ENCODE measurements around the gene GNAL.
A peak's percentile ranks its signal among the peaks of the same experiment; 100 is the strongest.
"Not testable (repeated sequence)": the region's sequence is repeated elsewhere in the genome, so short reads cannot be mapped to it uniquely, and the experiment has no call there.

GNAL gene

DNA sequence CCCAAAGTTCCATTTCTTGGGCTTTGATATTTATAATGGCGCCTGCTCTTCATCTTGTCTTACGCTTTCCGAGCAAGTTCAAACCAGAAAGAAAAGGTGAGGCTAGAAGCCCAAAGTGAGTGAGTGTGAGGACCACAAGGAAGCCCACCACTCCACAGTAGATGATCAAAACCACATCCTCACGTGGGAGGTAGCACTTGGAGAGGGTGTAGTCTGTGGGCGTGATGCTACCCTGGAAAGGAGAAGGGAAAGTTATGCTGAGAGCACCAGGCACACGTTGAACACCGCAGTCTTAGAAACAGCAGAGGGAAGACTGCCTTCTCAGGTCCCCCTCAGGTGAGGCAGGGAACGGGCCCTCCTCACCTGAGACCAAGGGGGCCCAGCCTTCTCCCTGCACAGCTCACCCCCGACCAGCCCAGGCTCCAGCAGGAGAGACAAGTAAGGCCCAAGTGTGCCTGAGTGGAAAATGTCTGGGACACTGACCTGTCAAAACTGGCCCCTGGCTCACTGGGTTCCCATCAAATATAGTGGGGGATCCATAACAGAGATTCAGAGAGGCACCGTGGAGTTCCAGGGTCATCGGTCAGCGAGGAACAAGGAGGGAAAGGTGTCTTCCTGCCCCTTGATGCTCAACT, 195.4 kb downstream of the GNAL start:
- DNase-seq, result no peak

DNA sequence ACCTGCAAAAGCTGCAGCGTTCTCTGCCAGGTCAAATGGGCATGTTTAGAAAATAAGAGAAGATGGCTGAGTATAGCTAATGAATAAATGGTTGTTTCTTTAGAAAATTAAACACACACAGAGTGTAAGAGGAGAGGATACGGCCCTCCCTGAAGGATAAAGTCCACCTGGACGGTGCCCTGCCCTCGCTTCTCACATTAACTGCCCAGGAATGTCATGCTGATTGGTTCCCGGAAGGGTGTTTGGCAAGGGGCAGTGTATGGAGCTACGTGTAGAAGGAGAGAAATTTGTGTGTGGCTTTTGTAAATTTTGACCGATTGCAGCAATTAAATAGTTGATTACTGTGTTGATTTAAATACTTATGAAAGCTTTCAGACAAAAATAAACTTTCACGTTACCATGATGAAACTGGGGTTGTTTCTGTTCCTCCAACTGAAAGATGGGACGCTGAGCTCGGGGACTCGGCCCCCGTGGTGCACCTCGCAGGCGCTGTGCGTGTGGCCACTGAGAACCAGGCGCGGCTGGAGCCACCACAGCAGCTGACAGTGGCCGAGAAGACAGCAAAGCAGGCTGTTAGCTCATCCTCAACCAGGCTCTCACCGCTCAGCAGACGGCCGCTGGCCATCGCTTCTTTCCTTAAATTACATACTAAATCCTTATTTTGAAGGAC, 196.3 kb downstream of the GNAL start:
- DNase-seq, result no peak

- DNase-seq, result no peak
These were observed 197.6 kb downstream of the GNAL start for GRCh38 chr18:11886577-11887110.

- DNase-seq, result no peak
These were observed 198.5 kb downstream of the GNAL start for GRCh38 chr18:11887328-11888128.

DNA sequence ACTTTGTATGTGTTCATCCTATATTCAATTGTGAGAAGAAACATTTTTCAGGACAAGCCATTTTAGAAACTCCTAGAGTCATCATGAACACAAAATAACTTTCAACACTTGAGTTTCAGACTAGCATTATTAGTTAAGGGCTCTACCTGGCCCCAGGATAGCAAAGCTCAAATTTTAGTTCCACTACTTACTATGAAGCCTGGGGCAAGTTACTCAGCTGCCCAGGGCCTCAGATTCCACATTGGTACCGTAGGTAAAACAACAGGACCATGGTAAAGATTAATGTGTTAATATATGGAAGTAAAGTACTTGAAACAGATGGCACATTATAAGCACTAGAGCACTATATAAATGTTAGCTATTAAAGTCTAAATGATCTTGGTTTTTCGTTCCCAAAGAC, 199.7 kb downstream of the GNAL start:
- no peak for DNase-seq

GRCh38 chr18:11889284-11889683, 200.2 kb downstream of the GNAL start:
- no peak for DNase-seq

DNA sequence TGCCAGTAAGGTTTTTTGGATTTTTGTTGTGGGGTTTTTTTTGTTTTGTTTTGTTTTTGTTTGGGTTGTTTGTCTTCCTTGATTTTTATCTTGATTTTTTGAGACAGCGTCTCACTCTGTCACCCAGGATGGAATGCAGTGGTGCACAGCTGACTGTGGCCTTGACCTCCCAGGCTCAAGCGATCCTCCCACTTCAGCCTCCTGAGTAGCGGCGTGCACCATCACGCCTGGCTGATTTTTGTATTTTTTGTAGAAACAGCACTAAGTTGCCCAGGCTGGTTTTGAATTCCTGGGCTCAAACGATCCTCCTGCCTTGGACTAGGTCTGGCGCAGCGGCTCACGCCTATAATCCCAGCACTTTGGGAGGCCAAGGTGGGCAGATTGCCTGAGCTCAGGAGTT, 202.7 kb downstream of the GNAL start:
- no peak for DNase-seq

GRCh38 chr18:11892438-11892837, 203.4 kb downstream of the GNAL start:
- not testable (repeated sequence) for DNase-seq

DNA sequence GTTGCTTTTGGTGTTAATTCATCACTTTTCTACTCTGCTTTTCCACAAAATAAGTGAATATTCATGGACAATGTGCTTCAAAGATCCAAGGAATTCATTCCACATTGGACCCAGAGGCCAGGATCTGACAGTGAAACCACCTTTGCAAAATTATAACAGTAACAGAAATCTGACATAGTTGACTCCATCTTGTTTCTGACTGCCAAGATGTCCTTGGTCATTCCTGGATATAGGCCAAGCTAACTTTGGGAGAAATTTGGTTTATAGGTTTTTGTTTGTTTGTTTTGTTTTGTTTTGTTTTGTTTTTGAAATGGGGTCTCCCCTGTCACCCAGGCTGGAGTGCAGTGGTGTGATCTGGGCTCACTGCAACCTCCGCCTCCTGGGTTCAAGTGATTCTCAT, 208.7 kb downstream of the GNAL start:
- DNase-seq, result no peak

DNA sequence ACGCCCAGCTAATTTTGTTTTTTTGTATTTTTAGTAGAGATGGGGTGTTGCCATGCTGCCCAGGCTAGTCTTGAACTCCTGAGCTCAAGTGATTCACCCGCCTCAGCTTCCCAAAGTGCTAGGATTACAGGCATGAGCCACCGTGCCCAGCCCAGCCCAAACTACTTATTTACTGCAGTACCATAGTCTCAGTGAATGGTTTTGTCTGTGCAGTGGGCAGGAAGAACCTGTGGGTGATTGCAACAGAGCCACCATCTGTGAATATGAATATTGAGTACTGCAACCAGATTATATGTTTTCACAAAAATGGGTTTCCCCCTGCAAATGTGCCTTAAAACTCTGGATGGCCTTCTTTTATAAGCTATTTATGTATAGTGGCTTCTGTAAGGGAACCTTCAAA, 210.0 kb downstream of the GNAL start:
- DNase-seq, result no peak

GRCh38 chr18:11901826-11902438, 212.9 kb downstream of the GNAL start:
- DNase-seq, result no peak

DNA sequence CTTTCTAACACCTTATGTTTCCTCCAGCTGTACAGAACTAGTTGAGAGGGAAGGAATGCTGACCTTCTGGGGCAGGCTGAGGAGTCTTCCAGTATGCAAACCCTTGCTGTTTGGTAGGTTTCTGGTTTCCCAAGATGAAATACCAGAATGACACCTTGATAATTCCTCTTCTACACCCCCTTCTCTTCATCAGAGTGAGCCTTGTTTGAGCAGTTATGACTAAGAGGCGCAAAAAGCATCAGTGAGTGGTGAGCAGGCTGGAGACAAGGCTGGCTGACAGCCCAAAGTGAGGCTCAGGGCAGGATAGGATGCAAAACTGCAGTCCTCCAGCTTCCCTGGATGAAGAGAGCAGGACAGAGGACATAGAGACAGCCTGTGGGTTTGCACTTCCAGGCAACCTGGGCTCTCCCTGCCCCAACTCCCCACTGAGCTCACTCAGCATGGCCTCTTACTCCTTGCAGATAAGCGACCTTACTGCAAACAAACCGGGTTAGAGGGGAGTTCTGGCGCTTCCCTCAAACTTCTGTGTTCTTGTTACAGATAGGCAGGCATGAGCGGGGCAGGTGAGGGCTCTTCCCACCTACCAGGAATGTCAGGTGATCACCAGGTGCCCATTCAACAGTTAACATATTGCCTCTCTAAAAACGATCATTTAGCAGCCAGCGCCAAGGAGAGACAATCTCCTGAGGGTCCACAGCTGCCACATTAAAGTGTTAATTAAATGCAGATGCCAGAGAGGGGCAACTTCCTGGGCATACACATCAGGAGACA, 213.6 kb downstream of the GNAL start:
- DNase-seq, result peak; percentile 23

- no peak for DNase-seq
These were observed 216.5 kb downstream of the GNAL start for GRCh38 chr18:11905613-11906012.

DNA sequence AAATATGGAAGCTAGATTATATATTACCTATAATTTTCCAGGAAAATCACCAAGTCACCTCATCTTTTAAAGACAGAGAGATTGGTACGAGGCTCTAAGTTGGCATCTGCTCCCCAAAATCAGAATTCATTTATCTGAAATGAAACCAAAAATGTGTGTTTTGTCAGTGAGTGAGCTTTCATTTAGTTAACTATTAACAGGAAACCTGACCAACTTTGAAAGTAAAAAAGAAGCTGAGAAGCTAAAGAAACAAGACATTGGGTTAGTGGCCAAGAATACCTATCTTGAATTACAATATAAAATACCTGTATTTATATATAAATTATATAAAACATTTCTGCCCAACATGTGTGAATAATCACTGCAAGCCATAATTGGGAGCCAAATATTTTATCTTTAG, 217.1 kb downstream of the GNAL start:
- DNase-seq, result no peak

GRCh38 chr18:11906926-11907874, 218.1 kb downstream of the GNAL start:
- DNase-seq, result no peak

DNA sequence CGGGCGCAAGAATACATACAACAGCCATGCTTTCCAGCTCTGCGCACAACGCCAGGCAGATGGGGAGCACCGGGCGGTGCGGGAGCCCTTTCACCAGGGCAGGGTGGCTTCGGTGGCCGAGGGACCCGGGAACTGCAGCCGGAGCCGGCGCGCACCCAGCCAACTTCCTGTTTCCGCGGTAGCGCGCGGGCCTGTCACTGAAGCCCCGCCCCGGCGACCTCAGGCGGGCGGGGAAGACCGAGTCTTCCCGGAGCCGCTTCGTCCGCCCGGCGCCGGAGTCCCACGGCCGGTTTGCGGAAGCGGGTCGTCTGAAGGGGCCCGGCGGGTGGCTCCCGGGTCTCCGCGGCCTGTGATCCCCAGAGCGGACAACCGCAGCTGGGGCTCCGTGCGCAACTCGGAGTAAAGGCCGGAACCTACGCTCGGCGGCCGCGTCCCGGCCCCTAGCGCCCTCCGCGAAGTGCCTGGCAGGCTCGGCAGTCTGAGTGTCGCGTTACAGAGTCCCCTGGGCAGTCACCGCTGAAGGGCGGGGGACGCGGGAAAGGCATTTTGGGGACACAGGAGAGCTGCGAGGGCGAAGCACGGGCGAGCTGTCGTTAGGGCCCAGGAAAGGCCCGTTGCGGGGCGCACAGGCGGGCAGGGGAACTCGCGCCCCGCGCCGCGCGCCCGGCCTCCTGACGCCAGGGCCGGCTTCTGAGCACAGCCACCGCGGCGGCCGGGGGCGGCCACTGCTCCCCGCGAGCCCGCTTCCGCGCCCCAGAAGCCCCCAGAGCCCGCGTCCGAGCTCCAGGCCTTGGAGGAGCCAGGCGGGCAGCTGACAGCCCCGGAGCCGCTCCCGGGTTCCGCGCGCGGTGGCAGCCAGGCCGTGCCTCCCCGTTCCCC, 219.4 kb downstream of the GNAL start, which contains the start of gene MPPE1:
Gene MPPE1 (minus strand): TSS at position 136 of the 879 bp plus-strand sequence. CDS start 11,053 bp downstream, outside the sequence.
- DNase-seq, result peak; percentile 88

- DNase-seq, result peak; percentile 4
These were observed 220.0 kb downstream of the GNAL start for GRCh38 chr18:11909061-11909455.

- peak; percentile 46 for DNase-seq
These were observed 220.5 kb downstream of the GNAL start for GRCh38 chr18:11909591-11910026.

DNA sequence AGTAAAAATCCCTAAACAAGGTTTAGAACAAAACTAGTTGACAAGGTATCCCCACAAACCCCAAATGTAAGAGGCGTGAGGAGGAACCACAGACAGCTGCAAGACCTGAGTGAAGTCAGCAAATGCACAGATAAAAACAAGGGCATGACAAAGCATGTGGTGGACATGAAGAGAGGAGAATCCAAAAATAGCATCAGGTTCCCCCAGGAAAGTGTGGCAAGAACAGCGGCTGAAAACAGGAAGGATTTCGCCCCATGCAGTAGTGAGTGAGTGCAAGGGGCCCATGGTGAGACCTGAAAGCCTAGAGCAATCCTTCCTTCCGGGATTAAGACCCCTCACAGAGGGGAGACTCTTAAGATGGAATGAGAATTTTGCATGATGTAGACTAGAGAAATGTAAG, 227.8 kb downstream of the GNAL start:
- DNase-seq, result not testable (repeated sequence)

DNA sequence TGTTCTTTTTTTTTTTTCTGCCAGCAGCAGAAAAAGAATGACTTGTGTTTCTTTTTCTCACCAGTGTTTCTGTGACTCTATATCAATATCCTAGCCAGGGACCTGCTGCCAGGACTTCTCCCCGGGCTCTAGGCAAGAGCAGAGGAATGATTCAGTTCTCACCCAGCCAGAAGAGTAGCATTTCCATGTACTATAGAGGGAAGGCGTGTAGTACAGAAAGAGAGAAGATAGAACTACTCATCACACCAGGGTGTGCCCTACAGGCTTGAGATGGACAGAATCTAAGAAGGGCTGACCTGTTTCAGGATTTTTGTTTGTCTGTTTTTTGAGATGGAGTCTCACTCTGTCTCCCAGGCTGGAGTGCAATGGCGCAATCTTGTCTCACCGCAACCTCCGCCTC, 230.5 kb downstream of the GNAL start:
- DNase-seq, result not testable (repeated sequence)

Measured in fibroblast of skin of right biceps (primary cell).